ENCODE data around the gene TMEM179. TPM values are rescaled to one million over a fixed set of nuclear protein-coding genes. Genes with fewer than 3 reads are reported as not detected.

The TMEM179 gene
- total and polyA plus RNA-seq, 9 donors = 0.38 to 0.95 (median 0.61) TPM

DNA sequence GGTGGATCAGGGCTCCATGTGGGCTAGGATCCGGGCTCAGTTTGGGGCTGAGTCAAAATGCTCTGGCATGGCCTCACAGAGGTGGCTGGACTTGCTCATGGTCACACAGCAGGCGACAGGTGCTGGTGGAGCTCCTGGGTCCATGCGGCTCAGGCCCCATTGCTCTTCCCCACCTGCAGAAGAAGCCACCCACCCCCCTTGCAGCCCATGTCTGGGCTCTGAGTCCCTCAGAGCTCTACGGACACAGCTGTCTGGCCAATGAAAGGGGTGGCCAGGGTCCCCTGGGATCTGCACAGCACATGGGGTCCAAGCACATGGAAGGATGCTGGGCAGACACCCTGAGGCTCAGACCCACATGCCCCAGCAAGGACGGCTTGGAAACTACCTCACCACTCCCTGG lies 42.0 kb downstream of the TMEM179 start:
- H3K27me3 ChIP-seq (ENCODE audit: control insufficient read depth, insufficient read depth, low read length) = peaks cover 40% of the 10 kb centered on the region

GRCh38 chr14:104561632-104562495 lies 42.7 kb downstream of the TMEM179 start:
- H3K36me3 ChIP-seq (ENCODE audit: control insufficient read depth, insufficient read depth, low read length) = no peaks in the 10 kb centered on the region
- peaks cover 32% of the 10 kb centered on the region for H3K27me3 ChIP-seq (ENCODE audit: control insufficient read depth, insufficient read depth, low read length)
- peaks cover 14% of the 10 kb centered on the region for H3K4me1 ChIP-seq (ENCODE audit: control insufficient read depth, insufficient read depth, low read length)
- no peaks in the 10 kb centered on the region for H3K9me3 ChIP-seq (replicated peaks; ENCODE audit: control insufficient read depth, low read depth, low read length)
- no peak for DNase-seq
- H3K27ac ChIP-seq (ENCODE audit: low read length) = no peak overlapping the region
- 72% methylated on average over 12 of the region's 23 CpGs for WGBS (ENCODE audit: insufficient coverage)
- no peak overlapping the region for H3K4me3 ChIP-seq (ENCODE audit: low read length)

More for the DNA sequence above, 42.0 kb downstream of the TMEM179 start:
- DNase-seq = no peak
- Histone ChIP-seq H3K9me3 (replicated peaks; ENCODE audit: control insufficient read depth, low read depth, low read length) (no peaks in the 10 kb centered on the region), H3K4me3 (ENCODE audit: low read length) (no peak overlapping the region), H3K27ac (ENCODE audit: low read length) (no peak overlapping the region), H3K4me1 (ENCODE audit: control insufficient read depth, insufficient read depth, low read length) (peaks cover 20% of the 10 kb centered on the region), H3K36me3 (ENCODE audit: control insufficient read depth, insufficient read depth, low read length) (no peaks in the 10 kb centered on the region)
- 74% methylated on average over 4 of the region's 5 CpGs for WGBS (ENCODE audit: insufficient coverage)

DNA sequence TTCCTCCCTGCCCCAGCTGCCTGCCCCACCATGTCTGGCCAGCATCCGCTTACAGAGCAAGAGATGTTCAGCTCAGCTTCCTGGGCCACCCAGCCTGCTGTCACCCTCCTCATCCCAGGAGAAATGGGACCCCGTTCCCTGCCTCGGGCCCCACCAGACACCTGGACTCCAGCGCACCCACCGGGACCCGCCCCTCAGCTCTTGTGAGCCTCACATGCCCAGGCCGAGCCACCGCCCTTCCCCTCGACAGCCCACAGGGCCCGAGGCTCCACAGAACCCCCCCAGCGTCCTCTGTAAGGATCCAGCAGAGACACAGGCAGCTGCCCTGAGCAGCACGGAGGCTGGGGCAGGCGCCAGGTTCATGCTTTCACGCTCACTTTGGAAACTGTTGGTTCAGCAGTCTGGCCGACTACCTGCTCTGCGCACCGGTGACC lies 43.4 kb downstream of the TMEM179 start:
- Histone ChIP-seq H3K4me1 (ENCODE audit: control insufficient read depth, insufficient read depth, low read length) (peaks cover 14% of the 10 kb centered on the region), H3K9me3 (replicated peaks; ENCODE audit: control insufficient read depth, low read depth, low read length) (no peaks in the 10 kb centered on the region), H3K27me3 (ENCODE audit: control insufficient read depth, insufficient read depth, low read length) (peaks cover 27% of the 10 kb centered on the region), H3K4me3 (ENCODE audit: low read length) (no peak overlapping the region), H3K36me3 (ENCODE audit: control insufficient read depth, insufficient read depth, low read length) (no peaks in the 10 kb centered on the region), H3K27ac (ENCODE audit: low read length) (no peak overlapping the region)
- DNase-seq = no peak
- WGBS (ENCODE audit: insufficient coverage) = 35% methylated on average over 16 of the region's 17 CpGs

- Histone ChIP-seq H3K9me3 (replicated peaks; ENCODE audit: control insufficient read depth, low read depth, low read length) (no peaks in the 10 kb centered on the region), H3K4me3 (ENCODE audit: low read length) (no peak overlapping the region), H3K27me3 (ENCODE audit: control insufficient read depth, insufficient read depth, low read length) (peaks cover 24% of the 10 kb centered on the region), H3K36me3 (ENCODE audit: control insufficient read depth, insufficient read depth, low read length) (no peaks in the 10 kb centered on the region), H3K4me1 (ENCODE audit: control insufficient read depth, insufficient read depth, low read length) (peaks cover 16% of the 10 kb centered on the region), H3K27ac (ENCODE audit: low read length) (no peak overlapping the region)
- 82% methylated on average over 3 of the region's 3 CpGs for WGBS (ENCODE audit: insufficient coverage)
- no peak for DNase-seq
Observed at GRCh38 chr14:104560586-104560945, 44.0 kb downstream of the TMEM179 start.

GRCh38 chr14:104559804-104560585 lies 44.6 kb downstream of the TMEM179 start:
- Histone ChIP-seq H3K36me3 (ENCODE audit: control insufficient read depth, insufficient read depth, low read length) (no peaks in the 10 kb centered on the region), H3K4me1 (ENCODE audit: control insufficient read depth, insufficient read depth, low read length) (peaks cover 20% of the 10 kb centered on the region), H3K4me3 (ENCODE audit: low read length) (no peak overlapping the region), H3K9me3 (replicated peaks; ENCODE audit: control insufficient read depth, low read depth, low read length) (no peaks in the 10 kb centered on the region), H3K27me3 (ENCODE audit: control insufficient read depth, insufficient read depth, low read length) (peaks cover 18% of the 10 kb centered on the region), H3K27ac (ENCODE audit: low read length) (no peak overlapping the region)
- 86% methylated on average over 17 of the region's 21 CpGs for WGBS (ENCODE audit: insufficient coverage)
- DNase-seq = no peak

DNA sequence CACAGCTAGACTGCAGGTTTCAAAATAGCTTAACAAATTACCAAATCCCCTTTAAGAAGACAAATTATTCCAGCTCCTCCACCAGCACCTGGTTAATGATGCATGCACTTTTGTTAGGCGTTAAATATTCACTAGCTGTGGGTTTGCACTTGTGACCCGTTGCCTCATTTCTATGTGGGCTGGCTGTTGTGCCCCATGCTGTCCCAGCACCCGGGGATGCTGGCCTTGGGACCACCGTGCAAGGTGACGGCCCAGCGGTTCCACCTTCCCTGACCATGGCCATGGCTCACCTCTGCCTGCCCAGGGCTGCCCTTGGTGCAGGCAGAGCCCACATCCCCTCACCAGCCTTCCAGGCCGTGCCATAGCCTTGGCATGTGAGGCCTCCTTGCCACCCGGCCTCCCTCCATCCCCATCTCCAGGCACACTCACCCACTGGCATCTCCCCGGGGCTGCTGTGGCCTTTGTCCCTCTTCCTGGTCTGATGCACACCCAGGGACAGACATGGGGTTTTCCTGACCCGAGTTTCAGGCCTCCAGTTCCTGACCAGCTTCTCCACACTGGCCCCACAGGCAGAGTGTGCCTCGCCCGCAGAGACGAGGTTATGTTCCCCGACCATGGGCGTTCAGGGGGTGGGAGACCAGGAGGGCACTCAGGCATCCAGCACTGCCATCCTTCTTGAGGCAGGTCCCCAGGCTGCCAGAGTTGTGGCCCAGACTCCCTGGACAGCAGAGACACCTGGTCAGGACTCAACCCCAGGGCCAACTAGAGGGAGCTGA lies 45.4 kb downstream of the TMEM179 start:
- no peaks in the 10 kb centered on the region for H3K36me3 ChIP-seq (ENCODE audit: control insufficient read depth, insufficient read depth, low read length)
- DNase-seq = no peak
- no peak overlapping the region for H3K4me3 ChIP-seq (ENCODE audit: low read length)
- peaks cover 26% of the 10 kb centered on the region for H3K4me1 ChIP-seq (ENCODE audit: control insufficient read depth, insufficient read depth, low read length)
- peaks cover 13% of the 10 kb centered on the region for H3K27me3 ChIP-seq (ENCODE audit: control insufficient read depth, insufficient read depth, low read length)
- no peak overlapping the region for H3K27ac ChIP-seq (ENCODE audit: low read length)
- WGBS (ENCODE audit: insufficient coverage) = 84% methylated on average over 15 of the region's 15 CpGs
- H3K9me3 ChIP-seq (replicated peaks; ENCODE audit: control insufficient read depth, low read depth, low read length) = no peaks in the 10 kb centered on the region

DNA sequence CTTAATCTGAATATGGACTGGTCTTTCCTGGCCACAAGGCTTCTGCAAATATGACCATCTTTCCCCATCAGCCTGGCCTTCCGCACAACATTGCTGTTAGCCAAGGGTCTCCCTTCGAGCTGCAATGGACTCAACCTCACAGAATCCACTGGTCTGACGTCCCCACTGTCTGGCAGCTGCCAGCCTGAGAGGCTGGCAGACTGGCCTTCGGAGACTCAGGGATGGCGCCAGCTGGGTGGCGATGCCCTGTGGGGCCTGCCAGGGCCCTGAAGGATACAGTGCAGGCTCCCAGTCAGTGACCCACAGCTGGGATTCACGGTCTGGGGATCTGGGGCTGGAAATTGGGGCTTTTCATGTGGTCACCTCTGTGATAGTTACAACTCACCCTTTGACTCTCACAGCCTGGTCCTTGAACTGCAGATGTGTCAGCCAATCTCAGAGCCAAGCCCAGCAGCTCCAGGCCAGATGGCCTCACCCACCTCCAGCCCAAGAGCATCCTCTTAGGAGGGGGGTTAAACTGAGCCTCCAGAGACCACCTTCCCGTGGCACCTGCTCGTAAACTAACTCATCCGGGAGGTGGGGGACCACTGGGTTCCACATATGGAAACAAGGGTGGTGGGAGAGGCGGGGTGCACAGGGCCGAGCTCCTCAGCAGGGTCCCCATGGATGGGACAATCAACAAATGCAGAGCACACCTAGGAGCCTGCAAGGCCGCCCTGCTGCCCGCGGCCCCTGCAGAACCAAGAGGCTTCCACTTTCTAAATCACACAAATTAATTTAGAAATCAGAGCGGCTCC lies 46.1 kb downstream of the TMEM179 start:
- Histone ChIP-seq H3K9me3 (replicated peaks; ENCODE audit: control insufficient read depth, low read depth, low read length) (no peaks in the 10 kb centered on the region), H3K36me3 (ENCODE audit: control insufficient read depth, insufficient read depth, low read length) (no peaks in the 10 kb centered on the region), H3K4me1 (ENCODE audit: control insufficient read depth, insufficient read depth, low read length) (peaks cover 26% of the 10 kb centered on the region), H3K4me3 (ENCODE audit: low read length) (no peak overlapping the region), H3K27ac (ENCODE audit: low read length) (no peak overlapping the region), H3K27me3 (ENCODE audit: control insufficient read depth, insufficient read depth, low read length) (peaks cover 9% of the 10 kb centered on the region)
- 85% methylated on average over 11 of the region's 16 CpGs for WGBS (ENCODE audit: insufficient coverage)
- DNase-seq = no peak

GRCh38 chr14:104557766-104558165 lies 46.8 kb downstream of the TMEM179 start:
- no peaks in the 10 kb centered on the region for H3K9me3 ChIP-seq (replicated peaks; ENCODE audit: control insufficient read depth, low read depth, low read length)
- no peak for DNase-seq
- H3K27ac ChIP-seq (ENCODE audit: low read length) = no peak overlapping the region
- no peak overlapping the region for H3K4me3 ChIP-seq (ENCODE audit: low read length)
- no peaks in the 10 kb centered on the region for H3K36me3 ChIP-seq (ENCODE audit: control insufficient read depth, insufficient read depth, low read length)
- 90% methylated on average over 1 of the region's 1 CpG for WGBS (ENCODE audit: insufficient coverage)
- peaks cover 23% of the 10 kb centered on the region for H3K4me1 ChIP-seq (ENCODE audit: control insufficient read depth, insufficient read depth, low read length)
- peaks cover 12% of the 10 kb centered on the region for H3K27me3 ChIP-seq (ENCODE audit: control insufficient read depth, insufficient read depth, low read length)

DNA sequence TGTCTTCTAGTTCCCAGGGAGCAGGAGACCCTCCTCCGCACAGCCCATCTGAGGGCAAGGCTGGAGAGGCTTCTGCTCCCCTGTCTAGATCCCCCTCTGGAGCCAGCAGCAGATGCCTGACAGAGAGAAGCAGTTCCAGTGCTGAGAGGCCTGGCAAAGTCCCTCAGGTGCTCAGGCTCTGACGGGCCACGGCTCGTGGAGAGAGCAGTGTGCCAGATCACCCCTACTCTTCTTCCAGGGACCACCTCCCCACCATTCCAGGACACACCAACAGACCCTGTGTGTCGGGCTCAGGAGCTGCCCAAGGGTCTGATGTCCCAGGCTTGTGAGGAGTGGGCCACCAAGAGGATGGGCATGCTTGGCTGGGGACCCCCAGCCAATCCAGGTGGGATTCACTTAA lies 47.5 kb downstream of the TMEM179 start:
- H3K9me3 ChIP-seq (replicated peaks; ENCODE audit: control insufficient read depth, low read depth, low read length) = no peaks in the 10 kb centered on the region
- DNase-seq = no peak
- no peak overlapping the region for H3K27ac ChIP-seq (ENCODE audit: low read length)
- peaks cover 15% of the 10 kb centered on the region for H3K27me3 ChIP-seq (ENCODE audit: control insufficient read depth, insufficient read depth, low read length)
- 84% methylated on average over 2 of the region's 5 CpGs for WGBS (ENCODE audit: insufficient coverage)
- H3K4me3 ChIP-seq (ENCODE audit: low read length) = no peak overlapping the region
- H3K4me1 ChIP-seq (ENCODE audit: control insufficient read depth, insufficient read depth, low read length) = peaks cover 23% of the 10 kb centered on the region
- no peaks in the 10 kb centered on the region for H3K36me3 ChIP-seq (ENCODE audit: control insufficient read depth, insufficient read depth, low read length)

Data from muscle of leg (tissue), 11 donors.